IMR-90 (cell line): ENCODE measurements around the gene ANKRD13D. TPM values are rescaled to one million over a fixed set of nuclear protein-coding genes. Genes with fewer than 3 reads are reported as not detected.

Source experiments
- ATAC-seq: fragments of 200-7000 bp; cut with Tn5 transposase; 2 replicates; pipeline ENCODE4 v1.9.1; 2020; ENCODE audit warnings: low read depth, mild to moderate bottlenecking, moderate library complexity
- BruUV-seq: library from RNA; stranded (reverse); fragments of 400-500 nt; replicated peaks from 2 replicates; lab custom pipeline; 2021; lab: Mats Ljungman, UMichigan
- CTCF ChIA-PET: fragments of 300-600 bp; formaldehyde crosslinking; extraction: SDS; loops from one replicate; lab custom pipeline; 2021; ENCODE audit warnings: antibody characterized with exemption; lab: Yijun Ruan, JAX
- POLR2A ChIA-PET: fragments of 300-600 bp; sonication (Branson Sonifier 250); formaldehyde crosslinking; loops from one replicate; lab custom pipeline; 2022; ENCODE audit warnings: antibody characterized with exemption; ENCODE audit not compliant: unreplicated experiment; lab: Charles Lee
- DNase-seq: peaks from one replicate; pipeline ENCODE4 v3.0.0; 2013
- H2AFZ ChIP-seq: replicated peaks from 2 replicates; pipeline ENCODE3; 2013; ENCODE audit warnings: low read length, mild to moderate bottlenecking; ENCODE audit not compliant: poor library complexity
- H2AK5ac ChIP-seq: 2 replicates; pipeline ENCODE4 v1.6.1; 2013; ENCODE audit warnings: low read depth, low read length, inconsistent platforms
- H2AK9ac ChIP-seq: replicated peaks from 2 replicates; pipeline ENCODE3; 2013; ENCODE audit warnings: mild to moderate bottlenecking, low read depth, low read length, moderate library complexity; ENCODE audit not compliant: poor library complexity
- H2BK120ac ChIP-seq: 2 replicates; pipeline ENCODE4 v1.6.1; 2013; ENCODE audit warnings: low read depth, low read length, inconsistent platforms
- H2BK15ac ChIP-seq: 3 replicates; pipeline ENCODE4 v1.6.1; 2013; ENCODE audit warnings: low read depth, low read length, inconsistent platforms
- H2BK20ac ChIP-seq: 2 replicates; pipeline ENCODE4 v1.6.1; 2013; ENCODE audit warnings: low read depth, mild to moderate bottlenecking, inconsistent platforms, low read length, moderate library complexity
- H2BK5ac ChIP-seq: 2 replicates; pipeline ENCODE4 v1.6.1; 2013; ENCODE audit warnings: mild to moderate bottlenecking, low read depth, low read length, inconsistent platforms; ENCODE audit not compliant: poor library complexity, severe bottlenecking
- H3K14ac ChIP-seq: replicated peaks from 2 replicates; pipeline ENCODE4 v1.6.1; 2013; ENCODE audit warnings: low read depth, low read length, inconsistent platforms
- H3K18ac ChIP-seq: 2 replicates; pipeline ENCODE4 v1.6.1; 2013; ENCODE audit warnings: low read depth, low read length, control low read depth
- H3K23ac ChIP-seq: 2 replicates; pipeline ENCODE4 v1.6.1; 2013; ENCODE audit warnings: low read depth, low read length, inconsistent platforms
- H3K27ac ChIP-seq: 2 replicates; pipeline ENCODE4 v1.5.1; 2013; ENCODE audit warnings: mild to moderate bottlenecking, control low read depth, low read length; ENCODE audit not compliant: insufficient read depth
- H3K27me3 ChIP-seq: 2 replicates; pipeline ENCODE4 v1.6.1; 2013; ENCODE audit warnings: low read length; ENCODE audit not compliant: control insufficient read depth, insufficient read depth
- H3K36me3 ChIP-seq: 2 replicates; pipeline ENCODE4 v1.6.1; 2013; ENCODE audit warnings: low read length, mixed read lengths; ENCODE audit not compliant: control insufficient read depth, insufficient read depth
- H3K4ac ChIP-seq: 2 replicates; pipeline ENCODE4 v1.6.1; 2013; ENCODE audit warnings: low read depth, low read length, inconsistent platforms
- H3K4me1 ChIP-seq: 2 replicates; pipeline ENCODE4 v1.6.1; 2013; ENCODE audit warnings: low read length, mixed read lengths; ENCODE audit not compliant: control insufficient read depth, insufficient read depth
- H3K4me2 ChIP-seq: 2 replicates; pipeline ENCODE4 v1.6.1; 2013; ENCODE audit warnings: low read depth, mild to moderate bottlenecking, control low read depth, low read length, moderate library complexity
- H3K4me3 ChIP-seq: 2 replicates; pipeline ENCODE4 v1.5.1; 2013; ENCODE audit warnings: low read depth, mild to moderate bottlenecking, control low read depth, low read length, moderate library complexity; ENCODE audit not compliant: insufficient read depth
- H3K56ac ChIP-seq: 2 replicates; pipeline ENCODE4 v1.6.1; 2013; ENCODE audit warnings: low read length, inconsistent platforms; ENCODE audit not compliant: insufficient read depth; ENCODE audit errors: extremely low read depth
- H3K79me1 ChIP-seq, 2 experiments: 2 replicates each; pipeline ENCODE4 v1.6.1; 2013; ENCODE audit warnings: low read length in 2 of 2, inconsistent platforms in 1 of 2, low read depth in 1 of 2
- H3K9ac ChIP-seq: 2 replicates; pipeline ENCODE4 v1.6.1; 2013; ENCODE audit warnings: low read depth, low read length, control low read depth
- H3K9me1 ChIP-seq: 2 replicates; pipeline ENCODE4 v1.6.1; 2013; ENCODE audit warnings: low read length, inconsistent platforms; ENCODE audit not compliant: insufficient read depth
- H3K9me3 ChIP-seq: 2 replicates; pipeline ENCODE4 v1.6.1; 2013; ENCODE audit warnings: low read length; ENCODE audit not compliant: control insufficient read depth, insufficient read depth
- H4K20me1 ChIP-seq: 2 replicates; pipeline ENCODE4 v1.6.1; 2013; ENCODE audit warnings: low read length, inconsistent platforms; ENCODE audit not compliant: insufficient read depth
- H4K5ac ChIP-seq: 2 replicates; pipeline ENCODE4 v1.6.1; 2013; ENCODE audit warnings: mild to moderate bottlenecking, low read depth, low read length, control low read depth
- H4K8ac ChIP-seq, 2 experiments: 2 replicates each; pipeline ENCODE4 v1.6.1; 2013; ENCODE audit warnings: low read depth in 2 of 2, low read length in 2 of 2, control low read depth in 1 of 2, inconsistent platforms in 1 of 2
- H4K91ac ChIP-seq: 2 replicates; pipeline ENCODE4 v1.6.1; 2013; ENCODE audit warnings: low read depth, low read length, inconsistent platforms; ENCODE audit not compliant: insufficient read depth
- BHLHE40 ChIP-seq: fragments of 150-350 bp; IDR thresholded peaks from 2 replicates; pipeline ENCODE4 v1.6.1; 2016; ENCODE audit warnings: mild to moderate bottlenecking, low read depth, low read length
- CEBPB ChIP-seq: IDR thresholded peaks from 2 replicates; pipeline ENCODE4 v1.6.1; 2012; ENCODE audit warnings: low read depth, low read length, improper control_type of control experiment
- CHD1 ChIP-seq: IDR thresholded peaks from 2 replicates; pipeline ENCODE4 v1.6.1; 2012; ENCODE audit warnings: low read depth, low read length, improper control_type of control experiment
- MAFK ChIP-seq: IDR thresholded peaks from 2 replicates; pipeline ENCODE4 v1.6.1; 2012; ENCODE audit warnings: low read depth, low read length, improper control_type of control experiment
- MAZ ChIP-seq: IDR thresholded peaks from 2 replicates; pipeline ENCODE4 v1.6.1; 2012; ENCODE audit warnings: low read depth, mild to moderate bottlenecking, low read length, improper control_type of control experiment, moderate library complexity, borderline replicate concordance
- MXI1 ChIP-seq: IDR thresholded peaks from 2 replicates; pipeline ENCODE4 v1.6.1; 2012; ENCODE audit warnings: low read depth, mild to moderate bottlenecking, low read length, moderate library complexity, borderline replicate concordance
- NFE2L2 ChIP-seq: fragments of 150-350 bp; IDR thresholded peaks from 2 replicates; pipeline ENCODE4 v1.6.1; 2016; ENCODE audit warnings: low read depth, mild to moderate bottlenecking, low read length
- POLR2A ChIP-seq: IDR thresholded peaks from 2 replicates; pipeline ENCODE4 v1.6.1; 2012; ENCODE audit warnings: mild to moderate bottlenecking, low read depth, low read length
- RAD21 ChIP-seq: IDR thresholded peaks from 2 replicates; pipeline ENCODE4 v1.6.1; 2012; ENCODE audit warnings: low read length, improper control_type of control experiment
- RCOR1 ChIP-seq: IDR thresholded peaks from 2 replicates; pipeline ENCODE4 v1.6.1; 2012; ENCODE audit warnings: mild to moderate bottlenecking, low read length, improper control_type of control experiment; ENCODE audit not compliant: insufficient replicate concordance
- RFX5 ChIP-seq: IDR thresholded peaks from 2 replicates; pipeline ENCODE4 v1.8.0; 2012; ENCODE audit warnings: low read depth, mild to moderate bottlenecking, low read length, moderate library complexity
- SMC3 ChIP-seq: fragments of 150-350 bp; IDR thresholded peaks from 2 replicates; pipeline ENCODE4 v1.6.1; 2016; ENCODE audit warnings: low read depth, mild to moderate bottlenecking, antibody characterized with exemption, low read length, moderate library complexity
- WGBS, 2 experiments: methylation state at CpG; one replicate each; pipeline versions ENCODE4 v1.1.5 to v1.1.7; 2013; ENCODE audit warnings: missing lambda C conversion rate in 2 of 2; ENCODE audit not compliant: insufficient read length in 1 of 2; ENCODE audit errors: extremely low coverage in 2 of 2; 5-methylcytosine and 5-hydroxymethylcytosine counted together
- dilution Hi-C: fragments of 300-500 bp; cut with HindIII; formaldehyde crosslinking; loops from one replicate; pipeline ENCODE4 v1.14.3; 2018; ENCODE audit warnings: low sequenced_read_pairs; ENCODE audit not compliant: unreplicated experiment
- in situ Hi-C: fragments of 300-500 bp; cut with MboI; formaldehyde crosslinking; loops from 3 replicates; pipeline ENCODE4 v1.14.3; 2019; ENCODE audit warnings: low sequenced_read_pairs, inconsistent platforms, mixed read lengths
- intact Hi-C: fragments of 100-400 bp; cut with micrococcal nuclease; formaldehyde crosslinking; loops from 2 replicates; pipeline ENCODE4 v1.10.0; 2022
- polyA plus RNA-seq, 3 experiments: library from polyadenylated mRNA; depleted of rRNA; stranded (reverse); fragments of >200 nt; gene quantifications; 2 replicates each; pipeline ENCODE4 v1.2.3, GENCODE V29; 2012; ENCODE audit warnings: low replicate concordance in 1 of 3
- total RNA-seq: library from RNA; depleted of rRNA; stranded (reverse); fragments of >200 nt; gene quantifications from 2 replicates; pipeline ENCODE4 v1.2.3, GENCODE V29; 2012
- TF ChIP-seq, protein P1 (sequence below): conservative IDR thresholded peaks from 2 replicates; pipeline ENCODE4 v1.5.1; 2012; ENCODE audit warnings: mild to moderate bottlenecking, low read depth, low read length, improper control_type of control experiment
- TF ChIP-seq, protein P2 (sequence below): fragments of 150-350 bp; IDR thresholded peaks from 2 replicates; pipeline ENCODE4 v1.6.1; 2017; ENCODE audit warnings: mild to moderate bottlenecking, antibody characterized with exemption, low read length, low read depth

ANKRD13D gene
- total and polyA plus RNA-seq, 2 of the 4 experiments (the other 2 are of a cell fraction): 7.3 to 38.4 TPM

DNA sequence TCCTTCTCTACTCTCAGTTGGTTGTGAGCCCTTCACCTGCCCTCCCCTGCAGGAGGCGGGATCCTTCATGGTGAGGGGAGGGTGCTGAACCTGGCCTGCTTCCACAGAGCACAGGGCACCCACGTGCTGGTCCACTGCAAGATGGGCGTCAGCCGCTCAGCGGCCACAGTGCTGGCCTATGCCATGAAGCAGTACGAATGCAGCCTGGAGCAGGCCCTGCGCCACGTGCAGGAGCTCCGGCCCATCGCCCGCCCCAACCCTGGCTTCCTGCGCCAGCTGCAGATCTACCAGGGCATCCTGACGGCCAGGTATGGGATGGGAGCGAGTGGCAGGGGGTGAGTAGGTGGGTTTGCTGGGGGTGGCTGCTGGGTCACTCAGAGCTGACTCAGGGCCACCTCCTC, 20.6 kb downstream of the ANKRD13D start:
- no peak overlapping the region for H3K4me3 ChIP-seq
- H3K4me2 ChIP-seq: no peak overlapping the region
- H2BK5ac ChIP-seq: no peak overlapping the region
- peaks cover 2% of the 10 kb centered on the region; the same call in 1 of the 2 replicates for H3K4me1 ChIP-seq
- no TSS peak for BruUV-seq
- no peak overlapping the region for H2BK15ac ChIP-seq
- H3K18ac ChIP-seq: no peak overlapping the region
- no peaks in the 10 kb centered on the region for H3K9me3 ChIP-seq
- H2BK120ac ChIP-seq: no peak overlapping the region
- H3K56ac ChIP-seq: no peak overlapping the region
- dilution Hi-C loops (no loop called here), intact Hi-C loops (no loop called here), in situ Hi-C loops (loop anchor here (10.0 kb wide), 1 partner anchor 225 kb away; no protein-coding TSS in a partner anchor)
- WGBS, 2 experiments: 81% methylated on average over 4 of the region's 14 CpGs; no CpG with 5 or more reads in 1 of the 2 experiments
- POLR2A ChIA-PET: no interaction called here
- H2AFZ ChIP-seq: no peak overlapping the region
- H2AK5ac ChIP-seq: no peak overlapping the region
- H2BK20ac ChIP-seq: no peak overlapping the region
- H3K79me1 ChIP-seq: peaks cover 0 to 2% of the 10 kb centered on the region in 2 experiments; a peak in 2 of 4 replicates
- no peak overlapping the region for H3K27ac ChIP-seq
- CTCF ChIA-PET: interaction anchor here (0.6 to 1.1 kb wide), 2 partner anchors 7 to 11 kb away, joined by 3 read pairs; no protein-coding TSS in a partner anchor
- no peak overlapping the region for H2AK9ac ChIP-seq
- ATAC-seq (no peak), DNase-seq (no peak)
- no peak overlapping the region for H3K23ac ChIP-seq
- peaks cover 34% of the 10 kb centered on the region for H3K36me3 ChIP-seq
- H4K20me1 ChIP-seq: no peaks in the 10 kb centered on the region
- H3K27me3 ChIP-seq: no peaks in the 10 kb centered on the region
- H3K14ac ChIP-seq: no peak overlapping the region
- no peak for TF ChIP-seq CEBPB
- no peak for TF ChIP-seq MAZ
- TF ChIP-seq BHLHE40: no peak
- TF ChIP-seq CHD1: no peak
- no peak for TF ChIP-seq RCOR1
- TF ChIP-seq, protein P1, sequence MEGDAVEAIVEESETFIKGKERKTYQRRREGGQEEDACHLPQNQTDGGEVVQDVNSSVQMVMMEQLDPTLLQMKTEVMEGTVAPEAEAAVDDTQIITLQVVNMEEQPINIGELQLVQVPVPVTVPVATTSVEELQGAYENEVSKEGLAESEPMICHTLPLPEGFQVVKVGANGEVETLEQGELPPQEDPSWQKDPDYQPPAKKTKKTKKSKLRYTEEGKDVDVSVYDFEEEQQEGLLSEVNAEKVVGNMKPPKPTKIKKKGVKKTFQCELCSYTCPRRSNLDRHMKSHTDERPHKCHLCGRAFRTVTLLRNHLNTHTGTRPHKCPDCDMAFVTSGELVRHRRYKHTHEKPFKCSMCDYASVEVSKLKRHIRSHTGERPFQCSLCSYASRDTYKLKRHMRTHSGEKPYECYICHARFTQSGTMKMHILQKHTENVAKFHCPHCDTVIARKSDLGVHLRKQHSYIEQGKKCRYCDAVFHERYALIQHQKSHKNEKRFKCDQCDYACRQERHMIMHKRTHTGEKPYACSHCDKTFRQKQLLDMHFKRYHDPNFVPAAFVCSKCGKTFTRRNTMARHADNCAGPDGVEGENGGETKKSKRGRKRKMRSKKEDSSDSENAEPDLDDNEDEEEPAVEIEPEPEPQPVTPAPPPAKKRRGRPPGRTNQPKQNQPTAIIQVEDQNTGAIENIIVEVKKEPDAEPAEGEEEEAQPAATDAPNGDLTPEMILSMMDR: no peak
- no peak for TF ChIP-seq NFE2L2
- TF ChIP-seq POLR2A: no peak
- TF ChIP-seq RAD21: no peak
- no peak for TF ChIP-seq SMC3
- no peak for TF ChIP-seq MAFK
- TF ChIP-seq, protein P2, sequence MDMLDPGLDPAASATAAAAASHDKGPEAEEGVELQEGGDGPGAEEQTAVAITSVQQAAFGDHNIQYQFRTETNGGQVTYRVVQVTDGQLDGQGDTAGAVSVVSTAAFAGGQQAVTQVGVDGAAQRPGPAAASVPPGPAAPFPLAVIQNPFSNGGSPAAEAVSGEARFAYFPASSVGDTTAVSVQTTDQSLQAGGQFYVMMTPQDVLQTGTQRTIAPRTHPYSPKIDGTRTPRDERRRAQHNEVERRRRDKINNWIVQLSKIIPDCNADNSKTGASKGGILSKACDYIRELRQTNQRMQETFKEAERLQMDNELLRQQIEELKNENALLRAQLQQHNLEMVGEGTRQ: no peak
- no peak for TF ChIP-seq RFX5
- TF ChIP-seq MXI1: no peak
- no peak overlapping the region for H4K91ac ChIP-seq
- H3K9ac ChIP-seq: no peak overlapping the region
- H4K5ac ChIP-seq: no peak overlapping the region
- no peak overlapping the region for H4K8ac ChIP-seq
- H3K9me1 ChIP-seq: no peaks in the 10 kb centered on the region
- no peak overlapping the region for H3K4ac ChIP-seq
